ENCODE results near the gene MAPK8IP3.

MAPK8IP3 gene

GRCh38 chr16:1762879-1763520, 57.0 kb downstream of the MAPK8IP3 start:
- no peak for DNase-seq

GRCh38 chr16:1763521-1764511, 57.8 kb downstream of the MAPK8IP3 start:
- DNase-seq: no peak

- no peak for DNase-seq
Measured at GRCh38 chr16:1764971-1765370, 59.0 kb downstream of the MAPK8IP3 start.

GRCh38 chr16:1765826-1766225, 59.8 kb downstream of the MAPK8IP3 start:
- DNase-seq: no peak

- no peak for DNase-seq
Measured at GRCh38 chr16:1766231-1766630, 60.2 kb downstream of the MAPK8IP3 start.

GRCh38 chr16:1766701-1767100, 60.7 kb downstream of the MAPK8IP3 start:
- DNase-seq: no peak

GRCh38 chr16:1767116-1767994, 61.4 kb downstream of the MAPK8IP3 start:
- DNase-seq: no peak

GRCh38 chr16:1768061-1768766, 62.2 kb downstream of the MAPK8IP3 start:
- DNase-seq: no peak

GRCh38 chr16:1768767-1769401, 62.9 kb downstream of the MAPK8IP3 start:
- no peak for DNase-seq

GRCh38 chr16:1769402-1770300, 63.7 kb downstream of the MAPK8IP3 start:
- DNase-seq: no peak

- DNase-seq: peak; percentile 66
Measured at GRCh38 chr16:1770328-1771187, 64.6 kb downstream of the MAPK8IP3 start.

- peak; percentile 86 for DNase-seq
Measured at GRCh38 chr16:1771188-1771863, 65.3 kb downstream of the MAPK8IP3 start, which contains the start of gene NME3. Gene NME3, minus strand, starts transcription at chr16:1771543. Its CDS starts 9 bp downstream, at chr16:1771534.

GRCh38 chr16:1771864-1772361, 65.9 kb downstream of the MAPK8IP3 start:
- DNase-seq: peak; percentile 34

GRCh38 chr16:1772362-1772907, 66.4 kb downstream of the MAPK8IP3 start, which contains the start of gene EME2:
Gene EME2, plus strand, starts transcription at chr16:1772810. Its CDS starts 418 bp downstream, at chr16:1773228.
- no peak for DNase-seq

- peak; percentile 81 for DNase-seq
Measured at GRCh38 chr16:1772908-1773702, 67.1 kb downstream of the MAPK8IP3 start, which contains the start of gene MRPS34. Gene MRPS34, minus strand, starts transcription at chr16:1773134. Its CDS starts 15 bp downstream, at chr16:1773119.

- DNase-seq: no peak
Measured at GRCh38 chr16:1773703-1774447, 67.9 kb downstream of the MAPK8IP3 start.

GRCh38 chr16:1774448-1774780, 68.4 kb downstream of the MAPK8IP3 start:
- DNase-seq: no peak

Measured in activated T-cell treated with anti-CD3 and anti-CD28 coated beads, Interleukin-2, amount 50 U/mL, for 1 hour (primary cell).